HepG2 (cell line): ENCODE data around the gene COPA. TPM values are rescaled to one million over a fixed set of nuclear protein-coding genes. Genes with fewer than 3 reads are reported as not detected.

Experiments used
- AGO1 ChIP-seq: fragments of 200-400 bp; formaldehyde crosslinking; IDR thresholded peaks from 2 replicates; pipeline ENCODE4 v1.6.1; 2017; ENCODE audit warnings: mild to moderate bottlenecking, low read depth, low read length, moderate library complexity; ENCODE audit not compliant: poor library complexity, severe bottlenecking
- CC2D1A ChIP-seq: sonication (generic); formaldehyde crosslinking; IDR thresholded peaks from 2 replicates; pipeline ENCODE4 v1.8.1; 2023; ENCODE audit warnings: mild to moderate bottlenecking, missing genetic modification reagents
- DRAP1 ChIP-seq: IDR thresholded peaks from 2 replicates; pipeline ENCODE4 v1.6.1; 2016; ENCODE audit warnings: missing genetic modification reagents, missing compliant biosample characterization
- HMGXB4 ChIP-seq, 2 experiments: sonication (generic) in 1 of 2; formaldehyde crosslinking in 1 of 2; IDR thresholded peaks; 2 replicates each; pipeline versions ENCODE4 v1.4.0 to v1.6.1; 2018 to 2020; ENCODE audit warnings: missing genetic modification reagents in 2 of 2, borderline replicate concordance in 1 of 2, low read depth in 1 of 2, mild to moderate bottlenecking in 1 of 2, missing biosample characterization in 1 of 2
- MATR3 ChIP-seq: sonication (generic); formaldehyde crosslinking; IDR thresholded peaks from 2 replicates; pipeline ENCODE4 v1.4.0; 2020; ENCODE audit warnings: missing genetic modification reagents
- MAZ ChIP-seq, 2 experiments: sonication (generic) in 1 of 2; formaldehyde crosslinking in 1 of 2; IDR thresholded peaks; 2 replicates each; pipeline versions ENCODE4 v1.5.0 to v1.6.1; 2012 to 2020; ENCODE audit warnings: low read depth in 2 of 2, mild to moderate bottlenecking in 2 of 2, borderline replicate concordance in 1 of 2, improper control_type of control experiment in 1 of 2, low read length in 1 of 2, missing genetic modification reagents in 1 of 2, moderate library complexity in 1 of 2
- NONO ChIP-seq, 2 experiments: fragments of 450-650 bp in 1 of 2; sonication (generic) in 1 of 2; formaldehyde crosslinking in 1 of 2; IDR thresholded peaks in 1 of 2; conservative IDR thresholded peaks in 1 of 2; 2 replicates each; pipeline versions ENCODE4 v1.6.1 to v1.8.0; 2017 to 2022; ENCODE audit warnings: mild to moderate bottlenecking in 1 of 2, missing genetic modification reagents in 1 of 2, moderate library complexity in 1 of 2
- POLR2AphosphoS2 ChIP-seq: IDR thresholded peaks from 2 replicates; pipeline ENCODE4 v1.6.1; 2011; ENCODE audit warnings: low read depth, low read length, improper control_type of control experiment
- ZC3H13 ChIP-seq: sonication (generic); formaldehyde crosslinking; IDR thresholded peaks from 2 replicates; pipeline ENCODE4 v1.8.1; 2023; ENCODE audit warnings: mild to moderate bottlenecking, missing genetic modification reagents, moderate library complexity
- ZNF235 ChIP-seq: sonication (generic); formaldehyde crosslinking; IDR thresholded peaks from 2 replicates; pipeline ENCODE4 v1.8.1; 2023; ENCODE audit warnings: mild to moderate bottlenecking, missing genetic modification reagents, borderline replicate concordance
- ZNF260 ChIP-seq: sonication (generic); formaldehyde crosslinking; IDR thresholded peaks from 2 replicates; pipeline ENCODE4 v1.4.0; 2020; ENCODE audit warnings: missing genetic modification reagents, low read depth, mild to moderate bottlenecking, borderline replicate concordance
- ZNF3 ChIP-seq: IDR thresholded peaks from 2 replicates; pipeline ENCODE4 v1.7.0; 2017; ENCODE audit warnings: inconsistent platforms
- ZNF343 ChIP-seq: sonication (generic); formaldehyde crosslinking; IDR thresholded peaks from 2 replicates; pipeline ENCODE4 v1.4.0; 2020; ENCODE audit warnings: mild to moderate bottlenecking, missing genetic modification reagents
- ZNF484 ChIP-seq: sonication (generic); formaldehyde crosslinking; IDR thresholded peaks from 2 replicates; pipeline ENCODE4 v1.5.1; 2020; ENCODE audit warnings: mild to moderate bottlenecking, low read depth, missing genetic modification reagents, borderline replicate concordance
- ZNF512B ChIP-seq: sonication (generic); formaldehyde crosslinking; IDR thresholded peaks from 2 replicates; pipeline ENCODE4 v1.5.1; 2020; ENCODE audit warnings: missing genetic modification reagents, mild to moderate bottlenecking, borderline replicate concordance
- ZNF563 ChIP-seq: sonication (generic); formaldehyde crosslinking; IDR thresholded peaks from 2 replicates; pipeline ENCODE4 v1.8.0; 2022; ENCODE audit warnings: mild to moderate bottlenecking, moderate library complexity, missing genetic modification reagents
- ZSCAN30 ChIP-seq: sonication (generic); formaldehyde crosslinking; IDR thresholded peaks from 2 replicates; pipeline ENCODE4 v1.5.0; 2020; ENCODE audit warnings: mild to moderate bottlenecking, missing genetic modification reagents
- polyA plus RNA-seq, 8 experiments: library from polyadenylated mRNA; depleted of rRNA in 3 of 8; stranded (reverse) in 7 of 8; unstranded in 1 of 8; fragments of >200 nt; fragmentation: Illumina TruSeq in 4 of 8; extraction: Trizol in 4 of 8; gene quantifications; 2 replicates each; pipeline versions ENCODE4 v1.2.1 to v1.2.3, GENCODE V29; 2011 to 2016; ENCODE audit warnings: low read depth in 4 of 8, missing spikeins in 1 of 8, mixed read lengths in 1 of 8; ENCODE audit not compliant: insufficient read depth in 1 of 8
- total RNA-seq, 5 experiments: library from RNA; depleted of rRNA; stranded (reverse); fragments of >200 nt; fragmentation: Illumina TruSeq; extraction: Trizol; gene quantifications; 2 replicates each; pipeline ENCODE4 v1.2.3, GENCODE V29; 2016; ENCODE audit warnings: low read depth in 1 of 5
- TF ChIP-seq, protein P1 (sequence below): sonication (generic); formaldehyde crosslinking; IDR thresholded peaks from 2 replicates; pipeline ENCODE4 v1.5.1; 2020; ENCODE audit warnings: mild to moderate bottlenecking, missing genetic modification reagents, moderate library complexity
- TF ChIP-seq, protein P2 (sequence below): sonication (generic); formaldehyde crosslinking; IDR thresholded peaks from 2 replicates; pipeline ENCODE4 v1.4.0; 2020; ENCODE audit warnings: mild to moderate bottlenecking, missing genetic modification reagents

Gene COPA
- total and polyA plus RNA-seq, 2 of the 13 experiments (the other 11 are each of a cell fraction or from before 2014, with no cell fraction given): 160 to 197 TPM

- TF ChIP-seq POLR2AphosphoS2: peak; percentile 53; the same call in 1 of the 2 replicates
- no peak for TF ChIP-seq ZNF235
- TF ChIP-seq CC2D1A (CRISPR knock-in tag): no peak
- TF ChIP-seq ZNF343 (CRISPR knock-in tag): no peak
- TF ChIP-seq, protein P1, sequence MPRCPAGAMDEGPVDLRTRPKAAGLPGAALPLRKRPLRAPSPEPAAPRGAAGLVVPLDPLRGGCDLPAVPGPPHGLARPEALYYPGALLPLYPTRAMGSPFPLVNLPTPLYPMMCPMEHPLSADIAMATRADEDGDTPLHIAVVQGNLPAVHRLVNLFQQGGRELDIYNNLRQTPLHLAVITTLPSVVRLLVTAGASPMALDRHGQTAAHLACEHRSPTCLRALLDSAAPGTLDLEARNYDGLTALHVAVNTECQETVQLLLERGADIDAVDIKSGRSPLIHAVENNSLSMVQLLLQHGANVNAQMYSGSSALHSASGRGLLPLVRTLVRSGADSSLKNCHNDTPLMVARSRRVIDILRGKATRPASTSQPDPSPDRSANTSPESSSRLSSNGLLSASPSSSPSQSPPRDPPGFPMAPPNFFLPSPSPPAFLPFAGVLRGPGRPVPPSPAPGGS (CRISPR knock-in tag): no peak
- TF ChIP-seq DRAP1 (CRISPR knock-in tag): peak; percentile 89
- TF ChIP-seq ZNF484 (CRISPR knock-in tag): no peak
- no peak for TF ChIP-seq ZNF3 (CRISPR knock-in tag)
- TF ChIP-seq, protein P2, sequence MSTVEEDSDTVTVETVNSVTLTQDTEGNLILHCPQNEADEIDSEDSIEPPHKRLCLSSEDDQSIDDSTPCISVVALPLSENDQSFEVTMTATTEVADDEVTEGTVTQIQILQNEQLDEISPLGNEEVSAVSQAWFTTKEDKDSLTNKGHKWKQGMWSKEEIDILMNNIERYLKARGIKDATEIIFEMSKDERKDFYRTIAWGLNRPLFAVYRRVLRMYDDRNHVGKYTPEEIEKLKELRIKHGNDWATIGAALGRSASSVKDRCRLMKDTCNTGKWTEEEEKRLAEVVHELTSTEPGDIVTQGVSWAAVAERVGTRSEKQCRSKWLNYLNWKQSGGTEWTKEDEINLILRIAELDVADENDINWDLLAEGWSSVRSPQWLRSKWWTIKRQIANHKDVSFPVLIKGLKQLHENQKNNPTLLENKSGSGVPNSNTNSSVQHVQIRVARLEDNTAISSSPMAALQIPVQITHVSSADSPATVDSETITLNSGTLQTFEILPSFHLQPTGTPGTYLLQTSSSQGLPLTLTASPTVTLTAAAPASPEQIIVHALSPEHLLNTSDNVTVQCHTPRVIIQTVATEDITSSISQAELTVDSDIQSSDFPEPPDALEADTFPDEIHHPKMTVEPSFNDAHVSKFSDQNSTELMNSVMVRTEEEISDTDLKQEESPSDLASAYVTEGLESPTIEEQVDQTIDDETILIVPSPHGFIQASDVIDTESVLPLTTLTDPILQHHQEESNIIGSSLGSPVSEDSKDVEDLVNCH: no peak
- TF ChIP-seq ZNF512B: 0 out of 2 replicates have a peak, but pooled peaks have one; percentile 47
- no peak for TF ChIP-seq ZNF260 (CRISPR knock-in tag)
- TF ChIP-seq ZSCAN30 (CRISPR knock-in tag): no peak
- no peak for TF ChIP-seq ZNF563
- TF ChIP-seq AGO1: no peak
- TF ChIP-seq MAZ (IDR thresholded peaks at IDR 0.05; ENCODE audit: borderline replicate concordance, low read depth, low read length): no peak
- TF ChIP-seq MAZ (CRISPR knock-in tag; IDR thresholded peaks at IDR 0.05; ENCODE audit: low read depth): peak; percentile 61
- no peak for TF ChIP-seq NONO (IDR thresholded peaks at IDR 0.05)
- TF ChIP-seq NONO (CRISPR knock-in tag; conservative IDR thresholded peaks at IDR 0.05): no peak; the same call in 1 of the 2 replicates
- TF ChIP-seq ZC3H13 (CRISPR knock-in tag): no peak
- no peak for TF ChIP-seq MATR3 (CRISPR knock-in tag)
- peak in 1 of 2 experiments; percentile 33; a peak in 2 of 4 replicates for TF ChIP-seq HMGXB4 (CRISPR knock-in tag; IDR thresholded peaks at IDR 0.05; ENCODE audit: borderline replicate concordance in 1 of 2, low read depth in 1 of 2)
These were observed 58.2 kb downstream of the COPA start, which contains the start of gene PEX19 (continued) for GRCh38 chr1:160284782-160285344.
